Measurements from ENCODE around the gene HDGF. TPM values are rescaled to one million over a fixed set of nuclear protein-coding genes. Genes with fewer than 3 reads are reported as not detected.

Gene HDGF
- polyA plus RNA-seq (2012; ENCODE audit: low read depth, missing spikeins) = 113 TPM

GRCh38 chr1:156751451-156751756 is at the start of gene HDGF:
Gene HDGF (minus strand): TSS chr1:156751675. CDS start chr1:156751429, 246 bp downstream.
- DNase-seq (ENCODE audit: insufficient read length, low spot score) = no peak
- no peak for TF ChIP-seq SPI1 (IDR thresholded peaks at IDR 0.05; ENCODE audit: low read depth, low read length)
- no peak; the same call in 1 of the 2 replicates for TF ChIP-seq TAF1 (IDR thresholded peaks at IDR 0.05; ENCODE audit: low read depth, low read length)
- TF ChIP-seq POLR2AphosphoS5 (IDR thresholded peaks at IDR 0.05; ENCODE audit: low read depth, low read length) = no peak
- no peak for TF ChIP-seq POU2F2 (IDR thresholded peaks at IDR 0.05; ENCODE audit: low read depth, low read length)
- TF ChIP-seq POLR2A (IDR thresholded peaks at IDR 0.05; ENCODE audit: low read depth, low read length) = no peak
- no peak for TF ChIP-seq PAX5 (IDR thresholded peaks at IDR 0.05; ENCODE audit: insufficient read depth, low read length, severe bottlenecking)
- no peak for FAIRE-seq

GRCh38 chr1:156797212-156797871 is 45.9 kb upstream of the HDGF start:
- peak; percentile 54 for FAIRE-seq
- TF ChIP-seq POLR2AphosphoS5 (IDR thresholded peaks at IDR 0.05; ENCODE audit: low read depth, low read length) (no peak), TAF1 (IDR thresholded peaks at IDR 0.05; ENCODE audit: low read depth, low read length) (no peak), POLR2A (IDR thresholded peaks at IDR 0.05; ENCODE audit: low read depth, low read length) (no peak), PAX5 (IDR thresholded peaks at IDR 0.05; ENCODE audit: insufficient read depth, low read length, severe bottlenecking) (no peak), SPI1 (IDR thresholded peaks at IDR 0.05; ENCODE audit: low read depth, low read length) (no peak), POU2F2 (IDR thresholded peaks at IDR 0.05; ENCODE audit: low read depth, low read length) (no peak)
- DNase-seq (ENCODE audit: insufficient read length, low spot score) = no peak

- FAIRE-seq (no peak), DNase-seq (ENCODE audit: insufficient read length, low spot score) (no peak)
- no peak for TF ChIP-seq POLR2A (IDR thresholded peaks at IDR 0.05; ENCODE audit: low read depth, low read length)
- TF ChIP-seq POU2F2 (IDR thresholded peaks at IDR 0.05; ENCODE audit: low read depth, low read length) = no peak
- TF ChIP-seq SPI1 (IDR thresholded peaks at IDR 0.05; ENCODE audit: low read depth, low read length) = no peak
- no peak for TF ChIP-seq PAX5 (IDR thresholded peaks at IDR 0.05; ENCODE audit: insufficient read depth, low read length, severe bottlenecking)
- TF ChIP-seq POLR2AphosphoS5 (IDR thresholded peaks at IDR 0.05; ENCODE audit: low read depth, low read length) = no peak
- no peak for TF ChIP-seq TAF1 (IDR thresholded peaks at IDR 0.05; ENCODE audit: low read depth, low read length)
Measured at GRCh38 chr1:156796340-156797097, 45.0 kb upstream of the HDGF start.

- no peak for DNase-seq (ENCODE audit: insufficient read length, low spot score)
- TF ChIP-seq PAX5 (IDR thresholded peaks at IDR 0.05; ENCODE audit: insufficient read depth, low read length, severe bottlenecking) = no peak
- no peak for TF ChIP-seq POLR2A (IDR thresholded peaks at IDR 0.05; ENCODE audit: low read depth, low read length)
- no peak for TF ChIP-seq TAF1 (IDR thresholded peaks at IDR 0.05; ENCODE audit: low read depth, low read length)
- no peak for TF ChIP-seq POLR2AphosphoS5 (IDR thresholded peaks at IDR 0.05; ENCODE audit: low read depth, low read length)
- no peak for TF ChIP-seq SPI1 (IDR thresholded peaks at IDR 0.05; ENCODE audit: low read depth, low read length)
- TF ChIP-seq POU2F2 (IDR thresholded peaks at IDR 0.05; ENCODE audit: low read depth, low read length) = no peak
- no peak for FAIRE-seq
Measured at GRCh38 chr1:156795787-156796186, 44.3 kb upstream of the HDGF start.

GRCh38 chr1:156795374-156795733 is 43.9 kb upstream of the HDGF start:
- TF ChIP-seq POLR2AphosphoS5 (IDR thresholded peaks at IDR 0.05; ENCODE audit: low read depth, low read length) (no peak), POU2F2 (IDR thresholded peaks at IDR 0.05; ENCODE audit: low read depth, low read length) (no peak), PAX5 (IDR thresholded peaks at IDR 0.05; ENCODE audit: insufficient read depth, low read length, severe bottlenecking) (no peak), TAF1 (IDR thresholded peaks at IDR 0.05; ENCODE audit: low read depth, low read length) (no peak), POLR2A (IDR thresholded peaks at IDR 0.05; ENCODE audit: low read depth, low read length) (no peak), SPI1 (IDR thresholded peaks at IDR 0.05; ENCODE audit: low read depth, low read length) (no peak)
- DNase-seq (ENCODE audit: insufficient read length, low spot score) (no peak), FAIRE-seq (no peak)

- TF ChIP-seq PAX5 (IDR thresholded peaks at IDR 0.05; ENCODE audit: insufficient read depth, low read length, severe bottlenecking) (no peak), SPI1 (IDR thresholded peaks at IDR 0.05; ENCODE audit: low read depth, low read length) (no peak), TAF1 (IDR thresholded peaks at IDR 0.05; ENCODE audit: low read depth, low read length) (no peak), POLR2A (IDR thresholded peaks at IDR 0.05; ENCODE audit: low read depth, low read length) (no peak), POLR2AphosphoS5 (IDR thresholded peaks at IDR 0.05; ENCODE audit: low read depth, low read length) (no peak), POU2F2 (IDR thresholded peaks at IDR 0.05; ENCODE audit: low read depth, low read length) (no peak)
- no peak for DNase-seq (ENCODE audit: insufficient read length, low spot score)
- FAIRE-seq = peak; percentile 56
Measured at GRCh38 chr1:156794506-156795373, 43.3 kb upstream of the HDGF start.

- no peak for TF ChIP-seq SPI1 (IDR thresholded peaks at IDR 0.05; ENCODE audit: low read depth, low read length)
- no peak for TF ChIP-seq POU2F2 (IDR thresholded peaks at IDR 0.05; ENCODE audit: low read depth, low read length)
- FAIRE-seq (no peak), DNase-seq (ENCODE audit: insufficient read length, low spot score) (no peak)
Measured at GRCh38 chr1:156789621-156790318, 38.3 kb upstream of the HDGF start.

GRCh38 chr1:156788136-156788535 is 36.7 kb upstream of the HDGF start:
- no peak for DNase-seq (ENCODE audit: insufficient read length, low spot score)
- no peak for TF ChIP-seq SPI1 (IDR thresholded peaks at IDR 0.05; ENCODE audit: low read depth, low read length)
- no peak for TF ChIP-seq POU2F2 (IDR thresholded peaks at IDR 0.05; ENCODE audit: low read depth, low read length)
- TF ChIP-seq PAX5 (IDR thresholded peaks at IDR 0.05; ENCODE audit: insufficient read depth, low read length, severe bottlenecking) = no peak
- no peak for TF ChIP-seq TAF1 (IDR thresholded peaks at IDR 0.05; ENCODE audit: low read depth, low read length)
- TF ChIP-seq POLR2AphosphoS5 (IDR thresholded peaks at IDR 0.05; ENCODE audit: low read depth, low read length) = no peak
- TF ChIP-seq POLR2A (IDR thresholded peaks at IDR 0.05; ENCODE audit: low read depth, low read length) = no peak
- no peak for FAIRE-seq

Data from GM12891 (cell line).